Measurements from ENCODE around the gene DDX10.

DNA sequence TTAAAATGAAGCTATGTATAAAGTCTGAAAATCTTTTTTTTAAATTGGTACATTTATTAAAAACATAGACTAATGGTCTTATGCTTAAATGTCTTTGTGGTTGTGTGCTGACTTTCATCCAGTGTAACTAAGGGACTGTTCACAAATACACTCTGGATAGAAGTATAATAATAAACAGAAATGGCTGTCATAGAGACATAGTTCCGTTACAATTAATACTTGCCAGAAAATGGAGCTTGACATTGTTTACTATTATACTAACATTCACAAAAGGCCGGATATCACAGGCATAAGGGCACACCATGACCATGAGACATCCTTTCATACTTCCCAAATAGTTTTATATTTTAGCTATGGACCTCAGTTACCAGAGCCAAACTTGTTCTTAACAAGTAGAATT is 161.3 kb downstream of the DDX10 start:
- TF ChIP-seq POLR2A (IDR thresholded peaks at IDR 0.05; ENCODE audit: low read length): no peak
- no peak for TF ChIP-seq GATA1 (IDR thresholded peaks at IDR 0.05; ENCODE audit: low read depth, low read length)

Data from erythroblast (primary cell).